ENCODE measurements around the gene PDZRN3.

GRCh38 chr3:73546961-73547360, 77.8 kb downstream of the PDZRN3 start:
- TF ChIP-seq CTCF (conservative IDR thresholded peaks at IDR 0.05 in 1 of 2, IDR thresholded peaks at IDR 0.05 in 1 of 2; ENCODE audit: extremely low read depth in 1 of 2, insufficient read depth in 1 of 2, low read depth in 1 of 2, low read length in 2 of 2) (no peak), EZH2 (IDR thresholded peaks at IDR 0.05; ENCODE audit: borderline replicate concordance, low read length) (no peak)

Measured in mammary epithelial cell (primary cell).